Left kidney (tissue), 2 donors: ENCODE data around the gene ZSCAN26. TPM values are rescaled to one million over a fixed set of nuclear protein-coding genes. Genes with fewer than 3 reads are reported as not detected.
"Not testable (repeated sequence)": the region's sequence is repeated elsewhere in the genome, so short reads cannot be mapped to it uniquely, and the experiment has no call there.

Experiments
- DNase-seq: peaks from one replicate; pipeline ENCODE4 v3.0.0-alpha.2; 2013
- polyA plus RNA-seq: library from polyadenylated mRNA; unstranded; fragments of 120-200 nt; gene quantifications from one replicate; pipeline ENCODE4 v1.2.1, GENCODE V29; 2013; ENCODE audit not compliant: insufficient read length

ZSCAN26 gene
- polyA plus RNA-seq, 1 donor, result 47.8 TPM

DNA sequence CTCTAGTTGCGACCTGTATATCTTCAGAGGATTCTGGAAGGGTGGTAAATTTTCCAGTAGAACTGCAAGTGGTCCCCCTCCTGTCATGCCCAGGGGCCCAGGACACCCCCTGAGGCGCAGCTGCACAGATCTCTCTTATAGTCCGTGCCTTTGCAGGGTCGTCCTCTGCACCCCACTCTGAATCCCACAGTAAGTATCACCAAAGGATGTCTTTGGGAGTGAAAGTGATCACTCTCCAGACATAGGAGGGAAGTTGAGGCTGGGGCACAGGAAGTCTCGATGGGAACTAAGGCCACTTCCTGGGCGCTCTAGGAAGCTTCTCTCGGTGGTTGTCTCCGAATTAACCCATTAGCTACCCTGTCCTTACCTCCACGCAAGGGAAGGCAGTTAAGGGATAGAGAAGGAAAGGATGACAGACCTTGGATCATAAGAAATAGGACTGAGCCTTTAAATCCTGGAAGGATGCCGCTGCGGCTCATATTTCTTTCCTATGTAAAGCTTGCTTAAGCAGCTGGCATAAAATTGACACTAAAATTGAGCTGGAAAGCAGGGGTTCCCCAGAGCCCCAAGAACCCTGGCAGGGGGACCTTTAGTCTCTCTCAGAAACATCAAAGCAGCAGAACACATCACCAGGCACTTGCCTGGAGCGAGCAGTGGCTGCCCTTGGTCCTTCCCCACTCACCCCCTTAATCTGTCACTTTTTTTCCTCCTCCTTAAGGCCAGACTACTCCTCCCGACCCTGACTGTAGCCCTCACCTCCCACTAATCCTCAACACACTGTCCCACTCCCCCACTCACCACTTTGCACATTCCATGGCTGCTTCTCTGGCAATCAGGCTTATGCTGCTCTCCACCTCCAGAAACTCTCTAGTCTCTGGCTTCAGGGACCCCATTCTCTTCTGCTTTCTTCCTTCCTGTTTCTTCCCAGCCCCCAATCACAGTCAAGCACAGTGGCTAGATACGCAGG lies 14.7 kb upstream of the ZSCAN26 start, which contains the start of gene ZKSCAN4:
ZKSCAN4 (minus strand) TSS at position 261 of the 967 bp plus-strand sequence. CDS start 289 bp downstream, outside the sequence.
- peak; percentile 92 for DNase-seq

- DNase-seq, result no peak
Measured at GRCh38 chr6:28254121-28254519, 12.8 kb upstream of the ZSCAN26 start.

GRCh38 chr6:28257042-28257441 lies 9.9 kb upstream of the ZSCAN26 start:
- DNase-seq, result no peak

DNA sequence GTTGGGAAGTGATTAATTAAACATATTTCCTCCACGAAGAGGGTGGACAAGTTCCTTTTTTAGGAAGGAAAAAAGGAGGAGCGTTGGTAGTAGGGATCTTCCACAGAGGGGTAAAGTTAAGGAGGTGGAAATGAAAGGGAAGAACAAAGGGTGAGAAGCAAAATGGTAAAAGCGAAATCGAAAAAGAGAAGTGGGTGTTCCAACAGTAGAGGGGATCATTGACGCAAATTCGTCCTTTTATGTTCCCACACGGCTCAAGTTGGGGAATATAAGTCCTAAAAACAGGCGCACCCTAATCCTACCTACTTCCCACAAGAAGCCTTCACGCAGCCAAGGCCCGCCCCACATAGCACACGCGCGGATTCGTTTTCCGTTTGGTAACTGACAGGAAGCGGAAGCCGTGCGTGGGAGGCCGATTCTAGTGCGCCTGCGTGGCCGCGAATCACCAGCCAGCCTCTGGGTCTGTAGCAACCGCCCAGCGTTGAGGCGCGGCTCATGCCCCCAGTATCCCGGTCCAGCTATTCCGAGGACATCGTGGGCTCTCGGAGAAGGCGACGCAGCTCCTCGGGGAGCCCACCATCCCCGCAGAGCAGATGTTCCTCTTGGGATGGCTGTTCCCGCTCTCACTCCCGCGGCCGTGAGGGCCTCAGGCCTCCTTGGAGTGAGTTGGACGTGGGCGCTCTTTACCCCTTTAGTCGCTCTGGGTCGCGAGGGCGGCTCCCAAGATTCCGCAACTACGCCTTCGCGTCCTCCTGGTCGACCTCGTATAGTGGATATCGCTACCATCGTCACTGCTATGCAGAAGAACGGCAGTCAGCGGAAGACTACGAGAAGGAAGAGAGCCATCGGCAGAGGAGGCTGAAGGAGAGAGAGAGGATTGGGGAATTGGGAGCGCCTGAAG lies 7.8 kb upstream of the ZSCAN26 start, which contains the start of gene NKAPL:
NKAPL (plus strand) TSS at position 421 of the 901 bp plus-strand sequence; CDS start at position 496, 75 bp downstream.
- DNase-seq, result peak; percentile 55

GRCh38 chr6:28263922-28264321 lies 3.0 kb upstream of the ZSCAN26 start:
- no peak for DNase-seq

- no peak for DNase-seq
Measured at GRCh38 chr6:28264834-28265401, 2.0 kb upstream of the ZSCAN26 start.

- no peak for DNase-seq
Measured at GRCh38 chr6:28266563-28266961, 381 bp upstream of the ZSCAN26 start.

- no peak for DNase-seq
Measured at GRCh38 chr6:28267695-28268059, 734 bp downstream of the ZSCAN26 start.

GRCh38 chr6:28269492-28269891 lies 2.5 kb downstream of the ZSCAN26 start:
- no peak for DNase-seq

- no peak for DNase-seq
Measured at GRCh38 chr6:28274888-28275287, 7.9 kb downstream of the ZSCAN26 start.

DNA sequence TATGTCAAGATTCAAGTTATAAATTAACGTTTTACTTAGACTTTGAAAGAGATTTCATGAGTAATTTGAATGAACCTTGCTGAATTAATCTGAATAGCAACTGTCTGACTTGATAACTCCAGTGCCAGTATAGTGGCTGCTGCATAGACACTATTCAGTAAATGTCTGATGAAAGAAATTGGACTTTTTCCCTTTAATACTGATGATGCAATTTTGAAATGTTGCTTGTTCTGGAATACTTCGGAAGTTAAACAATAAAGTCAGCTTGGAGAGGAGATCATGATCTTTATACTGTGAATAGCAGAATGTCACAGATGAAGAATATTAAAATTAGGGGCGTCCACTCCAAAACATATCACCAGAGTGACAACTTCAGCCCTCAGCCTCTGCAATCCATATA lies 10.8 kb downstream of the ZSCAN26 start:
- DNase-seq, result no peak

DNA sequence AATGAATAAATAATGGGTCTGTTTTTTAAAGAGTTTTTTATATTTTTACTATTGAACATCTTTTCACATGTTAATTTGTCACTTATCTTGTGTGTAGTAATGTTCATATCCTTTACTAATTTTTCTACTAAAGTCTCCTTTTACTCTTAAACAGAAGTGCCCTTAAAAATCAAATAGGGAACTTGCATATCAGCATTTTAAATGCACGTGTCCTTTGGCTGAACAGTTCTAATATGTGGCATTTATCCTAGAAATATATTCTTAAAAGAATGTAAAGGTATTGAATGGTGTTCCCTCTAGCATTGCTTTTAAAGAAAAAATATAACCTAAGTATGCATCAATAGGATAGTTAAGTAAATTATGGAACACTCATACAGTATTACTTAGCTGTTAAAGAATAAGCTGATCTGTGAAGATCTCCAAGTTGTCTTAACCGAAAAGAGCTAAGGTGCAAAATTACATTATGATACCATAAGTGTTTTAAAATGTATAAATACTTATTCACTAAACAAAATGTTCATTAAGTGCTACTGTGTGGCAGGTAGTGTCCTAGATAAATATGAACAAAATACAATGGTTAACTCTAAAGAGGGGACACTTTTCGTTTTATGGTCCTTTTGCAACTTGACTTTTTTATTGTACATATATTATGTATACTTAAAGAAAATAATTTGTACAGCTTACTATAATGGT lies 13.8 kb downstream of the ZSCAN26 start:
- DNase-seq, result no peak

DNA sequence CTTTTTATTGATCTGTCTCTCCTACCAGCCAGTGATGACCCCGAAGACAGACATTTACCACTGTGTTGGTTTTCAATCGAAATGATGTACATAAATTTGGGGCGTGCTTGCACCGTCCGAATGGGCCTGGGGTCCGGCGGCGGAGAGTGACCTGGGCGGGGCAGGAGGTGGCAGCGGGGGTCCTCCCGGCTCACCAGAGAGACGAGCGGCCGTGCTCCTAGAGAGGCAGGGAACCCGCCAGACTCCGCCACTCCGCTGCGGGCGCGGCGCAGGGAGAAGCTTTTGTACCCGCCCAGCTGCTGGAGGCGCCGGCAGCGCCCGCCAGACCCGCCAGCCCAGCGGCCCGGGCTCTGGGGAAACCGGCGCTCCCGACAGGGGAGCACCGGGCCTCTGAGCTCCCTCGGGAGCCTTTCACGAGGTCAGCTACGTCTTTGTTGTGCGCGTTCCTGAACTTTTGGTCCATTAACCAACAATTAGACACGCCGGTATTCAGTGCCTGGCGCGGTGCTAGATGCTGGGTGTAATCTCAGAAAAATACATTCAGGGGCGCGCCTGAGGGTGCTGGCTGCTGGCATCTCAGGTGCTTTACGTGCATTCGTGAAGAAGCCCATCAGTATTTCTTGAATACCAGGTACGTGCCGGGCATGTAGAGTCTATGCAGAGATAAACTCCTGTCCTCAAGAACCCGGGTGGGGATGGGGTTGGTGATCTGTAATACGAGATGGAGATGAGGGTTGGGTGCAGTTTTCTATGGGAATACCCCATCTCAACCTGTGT lies 14.5 kb downstream of the ZSCAN26 start, which contains the start of gene PGBD1:
PGBD1 (plus strand) TSS at position 285 of the 777 bp plus-strand sequence. CDS start 2,242 bp downstream, outside the sequence.
- peak; percentile 60 for DNase-seq

- no peak for DNase-seq
Measured at GRCh38 chr6:28282926-28283325, 16.0 kb downstream of the ZSCAN26 start.

DNA sequence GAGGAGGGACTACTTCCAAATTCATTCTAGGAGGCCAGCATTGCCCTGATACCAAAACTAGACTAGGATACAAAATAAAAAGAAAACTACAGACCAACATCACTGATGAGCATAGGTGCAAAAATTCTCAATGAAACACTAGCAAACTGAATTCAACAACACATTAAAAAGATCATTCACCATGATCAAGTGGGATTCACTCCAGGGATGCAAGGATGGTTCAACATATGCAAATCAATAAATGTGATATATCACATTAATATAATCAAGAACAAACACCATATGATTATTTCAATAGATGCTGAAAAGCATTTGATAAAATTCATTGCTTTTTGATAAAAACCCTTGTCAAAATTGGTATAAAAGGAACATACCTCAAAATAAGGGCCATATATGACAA lies 24.6 kb downstream of the ZSCAN26 start:
- no peak for DNase-seq

- DNase-seq, result no peak
Measured at GRCh38 chr6:28295326-28295725, 28.4 kb downstream of the ZSCAN26 start.

- DNase-seq, result no peak
Measured at GRCh38 chr6:28296520-28297060, 29.6 kb downstream of the ZSCAN26 start.

DNA sequence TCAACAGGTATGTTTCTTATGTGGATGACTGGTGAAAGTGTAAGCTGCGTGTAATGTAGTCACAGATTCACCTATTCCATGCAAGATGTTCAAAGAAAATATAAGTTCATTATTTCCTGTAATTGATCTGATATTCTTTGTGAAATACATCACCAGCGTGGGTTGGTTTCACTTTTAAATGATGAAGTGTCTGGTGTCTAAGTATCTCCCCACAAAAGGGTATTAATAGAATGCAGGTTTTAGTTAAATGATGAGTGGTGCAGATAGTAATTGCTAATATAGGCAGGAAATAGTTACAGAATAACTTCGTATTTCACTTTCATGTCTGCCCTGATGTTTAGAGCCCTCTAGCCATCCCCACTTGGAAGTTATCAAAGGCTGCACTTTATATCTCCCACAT lies 36.6 kb downstream of the ZSCAN26 start:
- DNase-seq, result no peak

DNA sequence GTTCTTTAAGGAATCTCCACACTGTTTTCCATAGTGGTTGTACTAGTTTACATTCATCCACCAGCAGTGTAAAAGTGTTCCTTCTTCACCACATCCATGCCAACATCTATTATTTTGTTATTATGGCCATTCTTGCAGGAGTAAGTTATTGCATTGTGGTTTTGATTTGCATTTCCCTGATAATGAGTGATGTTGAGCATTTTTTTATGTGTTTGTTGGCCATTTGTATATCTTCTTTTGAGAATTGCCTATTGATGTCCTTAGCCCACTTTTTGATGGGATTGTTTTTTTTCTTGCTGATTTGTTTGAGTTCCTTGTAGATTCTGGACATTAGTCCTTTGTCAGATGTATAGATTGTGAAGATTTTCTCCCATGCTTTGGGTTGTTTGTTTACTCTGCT lies 39.4 kb downstream of the ZSCAN26 start:
- not testable (repeated sequence) for DNase-seq

DNA sequence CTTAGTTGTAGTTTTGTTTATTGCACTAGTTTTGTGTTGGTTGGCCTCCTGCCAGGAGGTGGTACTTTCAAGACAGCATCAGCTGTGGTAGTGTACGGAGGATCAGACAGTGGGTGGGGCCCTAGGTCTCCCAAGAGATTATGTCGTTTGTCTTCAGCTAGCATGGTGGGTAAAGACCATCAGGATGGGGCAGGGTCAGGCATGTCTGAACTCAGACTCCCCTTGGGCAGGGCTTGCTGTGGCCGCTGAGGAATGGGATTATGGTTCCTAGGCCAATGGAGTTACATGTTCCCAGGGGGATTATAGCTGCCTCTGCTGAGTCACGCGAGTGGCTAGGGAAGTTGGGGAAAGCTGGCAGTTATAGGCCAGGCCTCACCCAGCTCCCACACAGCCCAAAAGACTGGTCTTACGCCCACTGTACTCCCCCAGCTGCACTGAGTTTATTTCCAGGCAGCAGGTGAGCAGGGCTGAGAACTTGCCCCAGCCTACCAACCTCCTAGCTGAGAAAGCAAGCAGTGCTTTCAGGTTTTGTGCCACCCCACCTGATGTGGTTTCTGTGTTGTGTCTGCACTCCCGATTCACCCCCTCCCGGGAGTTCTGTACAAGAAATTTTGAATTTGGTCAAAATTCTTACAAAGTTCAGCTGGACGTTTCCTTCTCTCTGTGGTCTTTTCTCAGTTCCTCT lies 44.3 kb downstream of the ZSCAN26 start:
- DNase-seq, result no peak
